Upper lobe of right lung (tissue), 1 donor: ENCODE results near the gene GIMAP2. TPM values are rescaled to one million over a fixed set of nuclear protein-coding genes. Genes with fewer than 3 reads are reported as not detected.

ENCODE experiments used
- ATAC-seq: fragments of 200-7000 bp; cut with Tn5 transposase; one replicate; pipeline ENCODE4 v1.9.1; 2020; ENCODE audit warnings: mild to moderate bottlenecking, moderate library complexity
- DNase-seq: peaks from one replicate; pipeline ENCODE4 v3.0.0-alpha.2; 2020
- H3K27ac ChIP-seq: fragments of 200-600 bp; one replicate; pipeline ENCODE4 v1.8.0; 2022
- H3K27me3 ChIP-seq: fragments of 200-600 bp; one replicate; pipeline ENCODE4 v1.8.0; 2022; ENCODE audit warnings: mild to moderate bottlenecking
- H3K36me3 ChIP-seq: fragments of 200-600 bp; one replicate; pipeline ENCODE4 v1.8.0; 2022
- H3K4me1 ChIP-seq: fragments of 200-600 bp; one replicate; pipeline ENCODE4 v1.8.0; 2022
- H3K4me3 ChIP-seq: fragments of 200-600 bp; one replicate; pipeline ENCODE4 v1.8.0; 2022; ENCODE audit warnings: mild to moderate bottlenecking
- H3K9me3 ChIP-seq: fragments of 200-600 bp; one replicate; pipeline ENCODE4 v1.8.0; 2022
- intact Hi-C: fragments of 100-400 bp; cut with DNase I; formaldehyde crosslinking; loops from one replicate; pipeline ENCODE4 v1.11.0; 2022
- total RNA-seq: library from RNA; stranded (reverse); fragmentation: NEBNext Ultra II Directional; extraction: Animal tissue kit (Norgen Biotek cat#: 25700); gene quantifications from one replicate; pipeline ENCODE4 v1.2.1, GENCODE V29; 2021
- TF ChIP-seq, protein P1 (sequence below): fragments of 200-600 bp; IDR thresholded peaks from one replicate; pipeline ENCODE4 v1.8.0; 2022; ENCODE audit warnings: antibody characterized with exemption
- donor health status: DM: no; HTN: yes; CAD: no; lungs with severe emphysema.

GIMAP2 gene
- total RNA-seq, 1 donor from 2014 or later: 33.0 TPM

DNA sequence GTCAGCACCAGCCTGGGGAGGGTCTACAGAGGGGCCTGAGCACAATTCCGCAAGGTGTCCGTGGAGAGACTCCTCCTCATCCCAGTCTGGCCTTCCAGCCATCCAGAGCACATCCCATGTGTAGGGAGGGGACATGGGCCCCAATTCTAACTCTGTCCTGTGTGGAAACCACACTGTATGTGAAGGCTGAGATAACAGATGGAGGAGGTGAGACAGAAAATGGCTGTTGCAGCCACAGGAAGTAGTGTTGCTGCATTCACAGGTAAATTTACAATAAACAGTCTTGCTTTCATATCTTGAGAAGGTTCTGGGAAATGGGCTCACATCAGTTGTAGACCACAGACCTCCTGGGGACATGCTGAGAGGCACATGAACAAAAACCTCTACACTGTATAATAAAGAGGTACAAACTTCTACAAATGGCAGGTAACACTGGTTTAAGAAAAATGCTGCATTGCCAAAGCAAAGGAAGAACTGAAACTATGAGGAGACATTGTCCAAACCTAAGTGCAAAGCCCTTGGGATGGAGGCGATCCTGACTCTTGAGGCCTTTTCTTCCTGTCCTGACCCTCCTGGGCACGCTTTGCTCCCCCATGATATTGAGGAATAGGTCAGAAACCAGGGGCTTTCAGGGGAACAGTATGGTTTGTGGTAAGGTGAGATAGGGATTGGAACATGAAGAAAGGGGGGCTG lies 21.6 kb upstream of the GIMAP2 start:
- TF ChIP-seq, protein P1, sequence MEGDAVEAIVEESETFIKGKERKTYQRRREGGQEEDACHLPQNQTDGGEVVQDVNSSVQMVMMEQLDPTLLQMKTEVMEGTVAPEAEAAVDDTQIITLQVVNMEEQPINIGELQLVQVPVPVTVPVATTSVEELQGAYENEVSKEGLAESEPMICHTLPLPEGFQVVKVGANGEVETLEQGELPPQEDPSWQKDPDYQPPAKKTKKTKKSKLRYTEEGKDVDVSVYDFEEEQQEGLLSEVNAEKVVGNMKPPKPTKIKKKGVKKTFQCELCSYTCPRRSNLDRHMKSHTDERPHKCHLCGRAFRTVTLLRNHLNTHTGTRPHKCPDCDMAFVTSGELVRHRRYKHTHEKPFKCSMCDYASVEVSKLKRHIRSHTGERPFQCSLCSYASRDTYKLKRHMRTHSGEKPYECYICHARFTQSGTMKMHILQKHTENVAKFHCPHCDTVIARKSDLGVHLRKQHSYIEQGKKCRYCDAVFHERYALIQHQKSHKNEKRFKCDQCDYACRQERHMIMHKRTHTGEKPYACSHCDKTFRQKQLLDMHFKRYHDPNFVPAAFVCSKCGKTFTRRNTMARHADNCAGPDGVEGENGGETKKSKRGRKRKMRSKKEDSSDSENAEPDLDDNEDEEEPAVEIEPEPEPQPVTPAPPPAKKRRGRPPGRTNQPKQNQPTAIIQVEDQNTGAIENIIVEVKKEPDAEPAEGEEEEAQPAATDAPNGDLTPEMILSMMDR: no peak
- DNase-seq (no peak), ATAC-seq (peak; percentile 36)
- Histone ChIP-seq H3K9me3 (no peaks in the 10 kb centered on the region), H3K36me3 (no peaks in the 10 kb centered on the region), H3K4me1 (peaks cover 12% of the 10 kb centered on the region), H3K27me3 (no peaks in the 10 kb centered on the region), H3K27ac (no peak overlapping the region), H3K4me3 (no peak overlapping the region)
- intact Hi-C loops: no loop called here

DNA sequence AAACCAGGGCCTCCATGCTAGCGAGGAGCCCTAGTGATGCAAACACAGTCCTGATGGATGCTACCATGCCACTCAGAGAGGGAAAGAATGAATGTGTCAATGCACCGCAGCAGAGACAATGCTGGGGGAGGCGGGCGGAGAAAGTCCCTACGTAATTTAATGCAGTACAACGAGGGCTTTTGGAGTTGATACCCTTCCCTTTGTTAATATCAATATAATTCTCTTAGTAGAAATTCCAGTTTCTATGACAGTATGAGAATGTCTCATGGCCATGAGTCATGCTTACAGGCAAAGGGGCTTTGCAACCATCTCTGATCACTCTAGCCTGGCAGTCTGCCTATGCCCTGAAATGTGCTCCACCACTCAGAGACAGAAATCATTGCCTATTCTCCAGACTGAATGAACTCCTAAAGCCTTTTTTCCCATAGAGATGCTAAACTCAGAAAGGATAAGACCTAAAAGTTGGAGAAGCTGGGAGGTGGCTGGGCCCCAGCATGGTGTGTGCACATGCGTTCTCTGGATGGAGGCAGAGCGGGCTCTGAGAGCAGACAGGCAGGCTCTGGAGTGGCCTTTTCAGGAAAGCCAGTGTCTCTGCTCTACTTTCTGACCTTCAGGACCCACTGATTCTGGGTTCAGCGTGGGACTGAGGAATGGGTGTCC lies 20.3 kb upstream of the GIMAP2 start:
- Histone ChIP-seq H3K4me3 (no peak overlapping the region), H3K36me3 (no peaks in the 10 kb centered on the region), H3K9me3 (no peaks in the 10 kb centered on the region), H3K27ac (peak overlapping the region; percentile 39), H3K4me1 (peaks cover 12% of the 10 kb centered on the region), H3K27me3 (no peaks in the 10 kb centered on the region)
- intact Hi-C loops: no loop called here
- DNase-seq (no peak), ATAC-seq (no peak)
- TF ChIP-seq, protein P1: no peak

DNA sequence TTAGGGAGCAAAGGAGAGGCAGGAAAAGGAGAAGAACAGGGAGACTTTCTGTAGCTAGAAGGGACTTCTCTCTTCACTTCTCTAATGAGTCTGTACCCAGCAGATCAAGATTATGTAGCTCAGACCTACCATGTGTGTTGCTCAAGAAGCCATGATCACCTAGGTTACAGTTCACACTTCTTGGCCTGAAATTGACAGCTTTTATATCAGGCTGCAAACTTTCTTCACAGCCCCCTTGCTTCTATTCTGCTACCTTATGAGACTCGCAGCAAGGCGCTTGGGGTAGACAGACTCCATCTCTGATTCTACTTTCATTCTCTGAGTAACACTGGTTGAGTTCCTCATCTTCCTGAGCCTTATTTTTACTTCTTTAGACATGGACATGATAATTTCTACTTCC lies 19.6 kb upstream of the GIMAP2 start:
- peaks cover 12% of the 10 kb centered on the region for H3K4me1 ChIP-seq
- DNase-seq: no peak
- H3K27me3 ChIP-seq: no peaks in the 10 kb centered on the region
- H3K9me3 ChIP-seq: no peaks in the 10 kb centered on the region
- ATAC-seq: peak; percentile 49
- TF ChIP-seq, protein P1: no peak
- no peaks in the 10 kb centered on the region for H3K36me3 ChIP-seq
- peak overlapping the region; percentile 26 for H3K27ac ChIP-seq
- intact Hi-C loops: no loop called here
- H3K4me3 ChIP-seq: no peak overlapping the region

DNA sequence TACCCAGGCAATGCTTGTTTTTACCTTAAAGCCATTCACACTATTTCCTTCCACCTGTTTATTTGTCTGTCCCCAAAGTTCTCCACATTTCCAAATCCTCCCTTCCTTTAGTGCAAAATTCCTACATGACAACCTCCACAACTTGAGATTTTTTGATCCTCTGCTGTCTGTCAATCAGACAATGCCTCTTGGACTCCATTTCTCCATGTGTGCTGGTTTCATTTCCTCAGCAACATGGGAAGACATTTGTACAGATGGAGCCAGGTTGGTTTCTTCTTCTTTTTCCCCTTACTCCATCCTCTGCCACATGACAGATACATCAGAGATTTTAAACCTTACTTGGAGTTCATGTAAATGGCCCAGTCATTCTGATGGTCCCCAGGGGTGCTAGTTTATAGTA lies 19.1 kb upstream of the GIMAP2 start:
- peaks cover 12% of the 10 kb centered on the region for H3K4me1 ChIP-seq
- no peaks in the 10 kb centered on the region for H3K36me3 ChIP-seq
- no peak for DNase-seq
- TF ChIP-seq, protein P1: no peak
- H3K27ac ChIP-seq: peak overlapping the region; percentile 26
- H3K27me3 ChIP-seq: no peaks in the 10 kb centered on the region
- H3K9me3 ChIP-seq: no peaks in the 10 kb centered on the region
- intact Hi-C loops: no loop called here
- H3K4me3 ChIP-seq: no peak overlapping the region
- ATAC-seq: no peak

DNA sequence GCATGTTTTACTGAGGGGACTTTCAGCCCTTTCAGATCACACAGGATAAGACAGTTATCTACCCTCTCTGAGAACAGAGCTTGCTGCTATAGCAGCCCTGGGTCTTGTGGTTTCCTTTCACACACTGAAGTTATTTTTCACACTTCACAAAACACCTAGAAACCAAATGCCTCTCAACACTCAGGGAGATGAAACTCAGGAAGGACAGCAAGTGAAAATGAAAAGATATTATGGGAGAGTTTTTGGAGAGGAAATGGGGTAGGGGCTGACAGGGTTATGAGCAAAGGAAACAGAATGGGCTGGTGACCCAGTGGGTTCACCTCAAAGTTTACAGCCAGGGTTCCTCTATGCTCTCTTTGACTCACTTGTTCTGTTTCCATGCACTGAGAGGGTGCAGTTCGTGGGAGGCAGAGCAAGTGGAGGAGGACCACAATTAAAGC lies 17.0 kb upstream of the GIMAP2 start:
- intact Hi-C loops: no loop called here
- Histone ChIP-seq H3K27me3 (no peaks in the 10 kb centered on the region), H3K4me1 (peaks cover 12% of the 10 kb centered on the region), H3K36me3 (no peaks in the 10 kb centered on the region), H3K4me3 (no peak overlapping the region), H3K27ac (peak overlapping the region; percentile 24), H3K9me3 (no peaks in the 10 kb centered on the region)
- ATAC-seq: peak; percentile 30
- no peak for DNase-seq
- TF ChIP-seq, protein P1: no peak
